Dermis lymphatic vessel endothelial cell (primary cell): ENCODE data around the gene LTB. TPM values are rescaled to one million over a fixed set of nuclear protein-coding genes. Genes with fewer than 3 reads are reported as not detected.

ENCODE experiments used
- total RNA-seq: library from RNA; depleted of rRNA; stranded (reverse); fragments of >200 nt; gene quantifications from 2 replicates; pipeline ENCODE4 v1.2.1, GENCODE V29; 2014

The LTB gene, protein sequence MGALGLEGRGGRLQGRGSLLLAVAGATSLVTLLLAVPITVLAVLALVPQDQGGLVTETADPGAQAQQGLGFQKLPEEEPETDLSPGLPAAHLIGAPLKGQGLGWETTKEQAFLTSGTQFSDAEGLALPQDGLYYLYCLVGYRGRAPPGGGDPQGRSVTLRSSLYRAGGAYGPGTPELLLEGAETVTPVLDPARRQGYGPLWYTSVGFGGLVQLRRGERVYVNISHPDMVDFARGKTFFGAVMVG
- 2.9 and 3.2 TPM in 2 replicates for total RNA-seq

DNA sequence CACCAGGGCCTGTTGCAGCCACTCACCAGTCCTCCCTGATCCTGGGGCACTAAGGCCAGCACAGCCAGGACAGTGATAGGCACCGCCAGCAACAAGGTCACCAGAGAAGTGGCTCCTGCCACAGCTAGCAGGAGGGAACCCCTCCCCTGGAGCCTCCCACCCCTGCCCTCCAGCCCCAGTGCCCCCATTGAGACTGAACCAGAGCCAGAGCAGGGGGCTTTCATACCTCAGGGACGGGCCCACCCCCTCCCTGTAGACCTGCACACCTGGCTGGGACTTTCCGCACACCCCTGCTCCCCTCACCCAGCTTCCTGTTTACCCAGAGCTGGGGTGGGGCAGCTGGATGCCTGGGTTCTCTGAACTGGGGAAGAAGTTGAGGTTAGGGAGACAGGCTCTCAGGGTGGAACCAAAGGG lies at the start of gene LTB:
LTB (minus strand) TSS at position 195 of the 414 bp plus-strand sequence; CDS start at position 188, 7 bp downstream.

DNA sequence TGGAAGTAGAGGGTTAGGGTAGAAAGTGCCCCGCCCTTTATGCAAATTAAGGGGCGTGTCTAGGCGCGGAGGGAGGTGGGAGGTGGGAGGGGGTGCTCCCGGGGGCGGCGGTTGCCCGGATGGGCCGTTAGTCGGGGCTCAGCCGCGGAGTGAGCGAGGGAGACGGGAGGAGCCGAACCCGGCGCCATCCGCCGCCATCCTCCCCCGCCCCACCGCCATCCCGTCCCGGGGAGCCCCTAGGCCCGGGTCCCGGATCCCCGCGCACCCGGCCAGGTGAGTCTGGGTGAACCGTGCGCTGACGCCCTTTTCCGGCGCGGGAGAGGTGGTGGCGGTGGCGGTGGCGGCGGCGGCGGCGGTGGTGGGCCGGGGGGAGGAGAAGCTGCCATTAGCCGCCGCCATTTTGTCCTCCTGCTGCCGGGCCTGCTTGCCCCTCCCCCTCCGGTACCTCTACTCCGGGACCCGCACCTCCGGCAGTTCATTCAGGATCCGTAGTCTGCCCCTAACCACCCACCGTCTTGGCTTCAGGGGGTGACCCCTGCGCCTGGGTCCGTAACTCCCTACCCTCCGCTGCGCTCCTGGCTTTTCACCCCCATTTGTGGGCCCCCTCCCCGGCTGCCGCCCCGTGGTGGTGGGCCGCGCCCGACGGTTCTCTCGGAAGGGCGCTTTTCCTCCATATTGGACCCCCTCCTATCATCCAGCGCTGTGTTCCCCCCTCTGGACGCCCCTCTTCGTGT lies 38.5 kb upstream of the LTB start, which contains the start of gene PRRC2A:
PRRC2A (plus strand) TSS at position 130 of the 734 bp plus-strand sequence. CDS start 2,075 bp downstream, outside the sequence.

DNA sequence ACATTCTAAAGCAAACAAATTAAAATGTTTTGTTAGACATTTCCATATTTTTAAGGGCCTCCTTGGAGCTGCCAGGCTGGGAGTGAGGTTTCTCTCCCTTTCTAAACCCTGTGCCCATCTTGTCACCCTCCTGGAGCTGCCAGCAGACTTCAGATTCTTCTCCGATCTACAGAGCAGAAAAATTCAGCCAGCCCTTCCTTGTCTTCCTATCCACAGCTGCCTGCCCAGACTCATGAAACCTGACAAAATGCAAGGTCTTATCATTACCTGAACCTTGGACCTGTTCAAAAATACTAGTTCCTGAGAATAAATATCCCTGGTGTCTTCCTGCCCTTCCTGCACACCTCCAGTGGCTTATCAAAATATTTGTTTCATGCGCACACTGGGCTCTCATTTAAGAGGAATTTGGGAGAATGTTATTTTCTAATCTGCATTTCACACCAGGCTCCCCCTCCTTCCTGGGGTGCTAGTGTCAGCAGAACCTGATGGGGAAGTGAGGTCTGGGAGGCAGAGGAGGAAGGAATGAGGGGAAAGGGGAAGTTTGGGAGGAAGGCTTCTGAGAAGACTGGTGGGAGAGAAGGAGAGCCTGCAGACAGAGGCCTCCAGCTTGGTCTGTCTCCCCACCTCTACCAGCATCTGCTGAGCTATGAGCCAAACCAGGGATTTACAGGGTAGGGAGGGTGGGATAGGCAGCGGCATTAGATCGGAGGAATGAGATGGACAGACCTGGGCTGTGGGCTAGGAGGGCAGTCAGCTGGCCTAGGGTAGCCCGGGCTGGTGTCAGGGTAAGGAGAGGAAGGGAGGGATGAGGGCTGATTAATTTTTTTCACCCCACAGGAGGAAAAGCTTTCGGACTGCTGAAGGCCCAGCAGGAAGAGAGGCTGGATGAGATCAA lies 32.7 kb upstream of the LTB start, which contains the start of gene AIF1:
AIF1 (plus strand) TSS at position 551 of the 895 bp plus-strand sequence; CDS start at position 647, 96 bp downstream.

DNA sequence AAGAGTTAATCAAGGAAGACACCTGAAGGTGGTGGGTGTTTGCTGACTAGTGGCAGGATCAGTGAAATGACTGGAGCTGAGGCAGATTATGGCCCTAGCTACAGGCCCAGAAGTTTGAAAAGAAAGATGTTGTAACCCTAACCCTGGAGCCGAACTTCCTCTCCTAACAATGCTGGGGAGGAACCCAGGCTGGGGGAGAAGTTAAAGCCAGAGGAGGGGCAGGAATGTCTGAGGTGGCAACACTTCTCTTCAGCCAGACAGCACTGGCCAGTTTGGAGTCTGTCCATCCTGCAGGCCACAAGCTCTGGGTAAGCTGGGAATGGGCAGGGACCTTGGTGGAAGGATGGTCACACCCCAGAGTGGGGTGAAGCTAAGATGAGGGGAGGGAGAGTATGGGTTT lies 3.8 kb upstream of the LTB start, which contains the start of gene LST1:
LST1 (plus strand) TSS at position 270 of the 400 bp plus-strand sequence. CDS start 1,023 bp downstream, outside the sequence.

DNA sequence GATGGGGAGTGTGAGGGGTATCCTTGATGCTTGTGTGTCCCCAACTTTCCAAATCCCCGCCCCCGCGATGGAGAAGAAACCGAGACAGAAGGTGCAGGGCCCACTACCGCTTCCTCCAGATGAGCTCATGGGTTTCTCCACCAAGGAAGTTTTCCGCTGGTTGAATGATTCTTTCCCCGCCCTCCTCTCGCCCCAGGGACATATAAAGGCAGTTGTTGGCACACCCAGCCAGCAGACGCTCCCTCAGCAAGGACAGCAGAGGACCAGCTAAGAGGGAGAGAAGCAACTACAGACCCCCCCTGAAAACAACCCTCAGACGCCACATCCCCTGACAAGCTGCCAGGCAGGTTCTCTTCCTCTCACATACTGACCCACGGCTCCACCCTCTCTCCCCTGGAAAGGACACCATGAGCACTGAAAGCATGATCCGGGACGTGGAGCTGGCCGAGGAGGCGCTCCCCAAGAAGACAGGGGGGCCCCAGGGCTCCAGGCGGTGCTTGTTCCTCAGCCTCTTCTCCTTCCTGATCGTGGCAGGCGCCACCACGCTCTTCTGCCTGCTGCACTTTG lies 6.8 kb downstream of the LTB start, which contains the start of gene TNF:
TNF (plus strand) TSS at position 231 of the 567 bp plus-strand sequence; CDS start at position 408, 177 bp downstream.

DNA sequence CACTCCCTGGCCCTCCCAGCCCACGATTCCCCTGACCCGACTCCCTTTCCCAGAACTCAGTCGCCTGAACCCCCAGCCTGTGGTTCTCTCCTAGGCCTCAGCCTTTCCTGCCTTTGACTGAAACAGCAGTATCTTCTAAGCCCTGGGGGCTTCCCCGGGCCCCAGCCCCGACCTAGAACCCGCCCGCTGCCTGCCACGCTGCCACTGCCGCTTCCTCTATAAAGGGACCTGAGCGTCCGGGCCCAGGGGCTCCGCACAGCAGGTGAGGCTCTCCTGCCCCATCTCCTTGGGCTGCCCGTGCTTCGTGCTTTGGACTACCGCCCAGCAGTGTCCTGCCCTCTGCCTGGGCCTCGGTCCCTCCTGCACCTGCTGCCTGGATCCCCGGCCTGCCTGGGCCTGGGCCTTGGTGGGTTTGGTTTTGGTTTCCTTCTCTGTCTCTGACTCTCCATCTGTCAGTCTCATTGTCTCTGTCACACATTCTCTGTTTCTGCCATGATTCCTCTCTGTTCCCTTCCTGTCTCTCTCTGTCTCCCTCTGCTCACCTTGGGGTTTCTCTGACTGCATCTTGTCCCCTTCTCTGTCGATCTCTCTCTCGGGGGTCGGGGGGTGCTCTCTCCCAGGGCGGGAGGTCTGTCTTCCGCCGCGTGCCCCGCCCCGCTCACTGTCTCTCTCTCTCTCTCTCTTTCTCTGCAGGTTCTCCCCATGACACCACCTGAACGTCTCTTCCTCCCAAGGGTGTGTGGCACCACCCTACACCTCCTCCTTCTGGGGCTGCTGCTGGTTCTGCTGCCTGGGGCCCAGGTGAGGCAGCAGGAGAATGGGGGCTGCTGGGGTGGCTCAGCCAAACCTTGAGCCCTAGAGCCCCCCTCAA lies 9.9 kb downstream of the LTB start, which contains the start of gene LTA:
LTA (plus strand) TSS at position 249 of the 871 bp plus-strand sequence; CDS start at position 703, 454 bp downstream.

DNA sequence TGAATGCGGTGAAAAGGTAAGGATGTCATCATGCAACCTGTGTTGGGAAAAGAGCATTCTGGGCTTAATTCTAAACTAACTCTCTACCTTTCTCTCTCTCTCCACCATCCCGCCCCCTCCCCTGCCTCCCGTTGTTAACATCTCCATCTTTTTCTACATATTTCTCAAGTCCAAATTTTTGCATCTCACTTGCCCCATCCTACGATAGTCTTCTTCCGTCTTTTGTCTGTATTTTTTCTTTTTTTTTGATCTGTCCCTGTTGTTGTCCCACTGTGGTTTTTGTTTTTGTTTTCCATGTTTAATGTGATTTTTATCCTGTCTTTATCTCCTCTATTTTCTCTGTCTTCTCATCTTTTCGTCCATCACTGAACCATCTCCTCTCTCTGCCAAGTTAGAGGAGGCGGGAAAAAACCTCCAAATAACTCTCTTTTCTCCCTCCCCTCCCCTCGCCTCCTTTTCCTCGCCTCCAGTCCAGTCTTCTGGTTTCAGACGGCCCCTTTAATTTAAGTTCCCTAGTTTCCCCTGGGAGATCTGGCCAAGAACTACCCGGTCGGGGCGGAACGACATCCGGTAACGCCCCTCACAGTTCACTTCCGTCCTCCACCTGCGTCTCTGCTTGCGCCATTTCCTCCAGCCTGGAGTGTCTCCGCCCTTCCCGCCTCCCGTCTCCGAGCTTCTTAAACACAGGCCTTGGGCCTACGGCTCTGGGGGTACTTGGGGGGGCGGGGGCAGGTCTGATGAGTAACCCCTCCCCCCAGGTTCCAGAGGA lies 35.1 kb downstream of the LTB start, which contains the start of gene NFKBIL1:
NFKBIL1 (plus strand) TSS at position 651 of the 769 bp plus-strand sequence; CDS start at position 738, 87 bp downstream.

DNA sequence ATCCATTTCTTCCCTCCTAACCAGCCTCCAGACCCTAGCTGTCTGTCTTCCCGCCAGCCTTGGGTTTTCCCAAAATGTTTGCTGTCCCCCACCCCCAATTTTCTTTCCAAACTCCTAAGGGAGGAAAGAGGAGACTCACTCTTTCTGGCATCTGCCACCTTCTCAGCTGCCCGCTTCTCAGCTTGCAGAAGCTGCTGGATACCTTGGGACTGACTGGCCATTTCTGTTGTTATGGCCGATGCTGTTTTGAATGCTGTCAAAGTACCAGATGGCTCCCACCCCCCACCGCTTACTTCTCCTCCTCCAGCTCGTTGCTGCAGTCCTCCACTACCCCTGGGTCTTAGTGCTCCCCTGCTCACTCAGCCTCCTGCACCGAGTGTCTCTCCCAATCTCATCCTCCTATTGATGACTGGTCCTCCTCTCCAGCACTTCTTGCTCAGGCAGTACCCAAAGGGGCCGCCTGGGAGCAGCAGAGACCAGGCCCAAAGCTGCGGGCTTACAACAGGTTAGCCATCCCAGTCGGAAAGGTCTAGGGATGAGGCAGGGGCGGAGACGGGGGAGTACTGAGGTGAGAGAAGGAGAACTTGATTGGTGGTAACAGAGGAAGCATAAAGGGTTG lies 35.8 kb downstream of the LTB start, which contains the start of gene ATP6V1G2:
ATP6V1G2 (minus strand) TSS at position 270 of the 619 bp plus-strand sequence; CDS start at position 221, 49 bp downstream.

DNA sequence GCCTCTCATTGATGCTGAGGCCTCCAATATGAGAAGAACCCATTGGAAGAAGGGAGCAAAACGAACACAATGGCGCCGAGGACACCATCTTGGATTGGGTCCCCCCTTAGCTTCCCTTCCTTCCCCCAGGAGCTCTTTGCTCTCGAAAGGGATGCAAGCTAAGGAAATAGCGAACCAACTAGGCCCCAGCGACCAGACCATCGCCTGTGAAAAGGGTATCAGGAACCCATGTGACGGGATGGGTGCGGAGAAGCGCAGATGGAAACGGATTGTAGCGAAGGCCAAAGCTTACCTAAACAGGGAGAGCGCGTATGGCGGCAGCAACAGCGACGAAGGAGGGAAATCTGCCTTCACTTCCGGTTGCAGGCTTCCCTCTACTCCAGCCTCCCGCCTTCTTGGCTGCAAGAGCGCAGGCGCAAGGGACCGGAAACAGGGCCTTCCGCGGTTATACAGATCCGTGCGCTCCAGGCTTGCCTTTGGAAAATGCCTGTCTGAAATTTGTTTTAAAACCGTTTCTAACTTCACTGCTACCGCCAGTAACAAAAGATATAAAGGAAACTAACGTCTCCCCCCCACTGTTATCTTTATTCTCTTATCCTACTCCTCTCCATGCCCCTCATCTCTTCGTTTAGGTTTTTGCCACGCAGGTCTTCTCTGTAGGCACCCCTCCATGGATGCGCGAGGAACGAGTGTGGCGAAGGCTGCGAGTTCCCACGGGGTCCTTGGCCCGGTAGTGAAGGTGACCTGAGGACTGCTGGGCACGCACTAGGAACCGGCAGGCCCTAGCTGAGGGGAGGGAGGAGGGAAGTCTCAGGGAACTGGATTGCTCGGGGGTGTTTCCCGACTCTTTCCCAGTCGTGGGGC lies 40.3 kb downstream of the LTB start, which contains the start of gene DDX39B:
DDX39B (minus strand) TSS at position 346 of the 864 bp plus-strand sequence. CDS start 1,471 bp downstream, outside the sequence.

Other genes with a start within 250 kb of the LTB start
- gene HLA-B, start 225.2 kb downstream of the LTB start, total RNA-seq = 326 and 346 TPM in 2 replicates
- 18.2 and 51.9 TPM in 2 replicates for gene MICA, start 178.8 kb downstream of the LTB start, total RNA-seq
- 7.5 and 7.9 TPM in 2 replicates for gene MICB, start 84.3 kb downstream of the LTB start, total RNA-seq
- gene MCCD1, start 53.5 kb downstream of the LTB start, total RNA-seq = not detected in 2 replicates
- 269 and 380 TPM in 2 replicates for gene DDX39B, start 40.4 kb downstream of the LTB start, total RNA-seq
- gene ATP6V1G2, start 35.8 kb downstream of the LTB start, total RNA-seq = 0.11 and 0.17 TPM in 2 replicates
- 25.3 and 25.9 TPM in 2 replicates for gene NFKBIL1, start 34.8 kb downstream of the LTB start, total RNA-seq
- not detected in 2 replicates for gene LTA, start 10.1 kb downstream of the LTB start, total RNA-seq
- not detected in 2 replicates for gene TNF, start 6.9 kb downstream of the LTB start, total RNA-seq
- 0.11 and 0.26 TPM in 2 replicates for gene LST1, start 3.9 kb upstream of the LTB start, total RNA-seq
- not detected in 2 replicates for gene NCR3, start 10.6 kb upstream of the LTB start, total RNA-seq
- gene AIF1, start 32.8 kb upstream of the LTB start, total RNA-seq = 0.17 TPM in 1 of 2 replicates, not detected in the other
- 21.8 and 25.5 TPM in 2 replicates for gene PRRC2A, start 38.3 kb upstream of the LTB start, total RNA-seq
- 105 and 110 TPM in 2 replicates for gene BAG6, start 70.2 kb upstream of the LTB start, total RNA-seq
- 0.52 and 0.54 TPM in 2 replicates for gene APOM, start 73.5 kb upstream of the LTB start, total RNA-seq
- 22.6 and 24.2 TPM in 2 replicates for gene C6orf47, start 78.4 kb upstream of the LTB start, total RNA-seq
- gene GPANK1, start 82.6 kb upstream of the LTB start, total RNA-seq = 14.0 and 14.5 TPM in 2 replicates
- 71.8 and 77.7 TPM in 2 replicates for gene CSNK2B, start 83.7 kb upstream of the LTB start, total RNA-seq
- gene LY6G5B, start 87.6 kb upstream of the LTB start, total RNA-seq = 1.4 and 1.9 TPM in 2 replicates
- gene LY6G5C, start 98.6 kb upstream of the LTB start, total RNA-seq = 1.4 and 1.5 TPM in 2 replicates
- 52.7 and 62.4 TPM in 2 replicates for gene ABHD16A, start 120.9 kb upstream of the LTB start, total RNA-seq
- gene LY6G6F, start 124.4 kb upstream of the LTB start, total RNA-seq = not detected in 2 replicates
- not detected in 2 replicates for gene LY6G6D, start 132.9 kb upstream of the LTB start, total RNA-seq
- not detected in 2 replicates for gene LY6G6C, start 139.3 kb upstream of the LTB start, total RNA-seq
- not detected in 2 replicates for gene MPIG6B, start 140.9 kb upstream of the LTB start, total RNA-seq
- gene DDAH2, start 146.9 kb upstream of the LTB start, total RNA-seq = 122 and 139 TPM in 2 replicates
- gene CLIC1, start 154.1 kb upstream of the LTB start, total RNA-seq = 545 and 566 TPM in 2 replicates
- 2.3 and 3.0 TPM in 2 replicates for gene MSH5, start 157.6 kb upstream of the LTB start, total RNA-seq
- 2.2 and 8.0 TPM in 2 replicates for gene SAPCD1, start 180.2 kb upstream of the LTB start, total RNA-seq
- gene VWA7, start 194.9 kb upstream of the LTB start, total RNA-seq = 0.09 and 0.22 TPM in 2 replicates
- 31.2 and 36.4 TPM in 2 replicates for gene VARS1, start 213.3 kb upstream of the LTB start, total RNA-seq
- gene LSM2, start 224.5 kb upstream of the LTB start, total RNA-seq = 22.2 and 26.3 TPM in 2 replicates
- gene HSPA1L, start 232.9 kb upstream of the LTB start, total RNA-seq = 1.2 and 1.5 TPM in 2 replicates
- 78.6 and 81.2 TPM in 2 replicates for gene HSPA1A, start 233.1 kb upstream of the LTB start, total RNA-seq
- gene HSPA1B, start 245.3 kb upstream of the LTB start, total RNA-seq = 16.9 and 34.6 TPM in 2 replicates